Transverse colon (tissue), 4 donors: ENCODE results near the gene GALNT11. TPM values are rescaled to one million over a fixed set of nuclear protein-coding genes. Genes with fewer than 3 reads are reported as not detected.

ENCODE experiments used
- DNase-seq: peaks from one replicate; pipeline ENCODE4 v3.0.0-alpha.2; 2019
- H3K27ac ChIP-seq, 4 donors: fragments of 200-600 bp; sonication (generic); 2 replicates each; pipeline ENCODE4 v1.5.1; 2016 to 2018; ENCODE audit warnings: inconsistent platforms in 4 of 4
- H3K27me3 ChIP-seq: fragments of 200-600 bp; sonication (generic); 2 replicates; pipeline ENCODE4 v1.5.1; 2017; ENCODE audit warnings: inconsistent platforms
- H3K36me3 ChIP-seq, 4 donors: fragments of 200-600 bp; sonication (generic); 2 replicates each; pipeline ENCODE4 v1.5.1; 2017 to 2019; ENCODE audit warnings: inconsistent platforms in 4 of 4
- H3K4me1 ChIP-seq, 4 donors: fragments of 200-600 bp; sonication (generic); 2 replicates each; pipeline ENCODE4 v1.5.1; 2017 to 2020; ENCODE audit warnings: inconsistent platforms in 4 of 4
- H3K4me3 ChIP-seq, 4 donors: fragments of 200-600 bp; sonication (generic); 1 replicate in 1 of 4; 2 replicates in 3 of 4; pipeline versions ENCODE4 v1.5.1 to v1.6.1; 2017 to 2019; ENCODE audit warnings: inconsistent platforms in 4 of 4
- H3K9me3 ChIP-seq, 2 donors: fragments of 200-600 bp; sonication (generic); 2 replicates each; pipeline ENCODE4 v1.5.1; 2017 to 2019; ENCODE audit warnings: inconsistent platforms in 2 of 2
- EP300 ChIP-seq: sonication (generic); formaldehyde crosslinking; IDR thresholded peaks from one replicate; pipeline ENCODE4 v1.6.1; 2017; ENCODE audit warnings: antibody characterized with exemption, low read depth
- POLR2A ChIP-seq: fragments of 450-650 bp; IDR thresholded peaks from one replicate; pipeline ENCODE4 v1.6.1; 2016; ENCODE audit warnings: antibody characterized with exemption, mild to moderate bottlenecking, moderate library complexity
- POLR2AphosphoS5 ChIP-seq, 3 donors: sonication (generic); formaldehyde crosslinking; IDR thresholded peaks; one replicate each; pipeline ENCODE4 v1.6.1; 2016; ENCODE audit warnings: antibody characterized with exemption in 3 of 3
- WGBS, 2 donors: methylation state at CpG; one replicate each; pipeline ENCODE4 v1.1.5; 2018; ENCODE audit warnings: low coverage in 1 of 2; 5-methylcytosine and 5-hydroxymethylcytosine counted together
- in situ Hi-C, 4 donors: fragments of 200-750 bp; cut with MboI; loops; one replicate each; pipeline versions ENCODE4 v1.15.0 to v1.15.1; 2017; ENCODE audit warnings: low sequenced_read_pairs in 3 of 4, low pct_ligation_motif_present in 1 of 4, low pct_unique_long_range_greater_than_20kb in 1 of 4
- intact Hi-C: fragments of 100-400 bp; cut with DNase I; formaldehyde crosslinking; loops from one replicate; pipeline ENCODE4 v1.15.1; 2023; ENCODE audit warnings: low total_unique reads
- total RNA-seq, 4 donors: library from RNA; depleted of rRNA; stranded (reverse); fragments of >200 nt; gene quantifications; one replicate each; pipeline ENCODE4 v1.1.0, GENCODE V29; 2016
- TF ChIP-seq, protein P1 (sequence below), 5 experiments: fragments of 200-600 bp in 3 of 5; fragments of 450-650 bp in 2 of 5; sonication (generic) in 3 of 5; IDR thresholded peaks; 1 replicate in 2 of 5; 2 replicates in 3 of 5; pipeline ENCODE4 v1.5.1; 2016 to 2017; ENCODE audit warnings: antibody characterized with exemption in 5 of 5, inconsistent platforms in 3 of 5, mild to moderate bottlenecking in 2 of 5, moderate library complexity in 1 of 5

The GALNT11 gene
- total RNA-seq, 4 donors from 2014 or later: 14.7 to 36.2 (median 24.0) TPM

DNA sequence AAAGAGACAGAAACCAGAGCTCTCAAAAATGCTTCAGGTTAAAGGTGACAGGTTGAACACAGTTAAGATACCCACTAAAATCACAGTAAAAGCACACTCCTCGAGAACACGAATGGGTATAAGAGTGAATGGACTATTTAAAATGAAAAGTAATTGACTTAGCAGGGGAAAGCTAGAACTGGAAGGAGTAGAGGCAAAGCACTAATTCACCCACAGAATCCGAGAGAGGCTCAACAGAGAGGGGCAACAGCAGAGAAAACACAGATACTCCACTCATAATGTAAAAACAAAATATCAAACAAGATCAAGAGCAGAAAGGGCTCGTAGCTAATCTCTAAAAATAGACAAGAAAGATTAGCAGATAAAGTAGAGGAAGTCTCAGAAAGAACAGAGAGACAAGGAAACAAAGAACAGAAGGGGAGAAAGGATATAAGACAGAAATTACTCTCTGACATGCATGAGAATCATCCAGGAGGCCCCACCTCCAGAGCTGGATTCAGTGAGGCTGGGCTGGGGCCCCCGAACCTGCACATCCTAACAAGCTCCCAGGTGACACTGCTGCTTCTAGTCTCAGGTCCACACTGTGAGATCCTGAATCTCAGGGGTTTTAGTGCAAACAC lies 117.6 kb downstream of the GALNT11 start:
- no peak overlapping the region for H3K27ac ChIP-seq

DNA sequence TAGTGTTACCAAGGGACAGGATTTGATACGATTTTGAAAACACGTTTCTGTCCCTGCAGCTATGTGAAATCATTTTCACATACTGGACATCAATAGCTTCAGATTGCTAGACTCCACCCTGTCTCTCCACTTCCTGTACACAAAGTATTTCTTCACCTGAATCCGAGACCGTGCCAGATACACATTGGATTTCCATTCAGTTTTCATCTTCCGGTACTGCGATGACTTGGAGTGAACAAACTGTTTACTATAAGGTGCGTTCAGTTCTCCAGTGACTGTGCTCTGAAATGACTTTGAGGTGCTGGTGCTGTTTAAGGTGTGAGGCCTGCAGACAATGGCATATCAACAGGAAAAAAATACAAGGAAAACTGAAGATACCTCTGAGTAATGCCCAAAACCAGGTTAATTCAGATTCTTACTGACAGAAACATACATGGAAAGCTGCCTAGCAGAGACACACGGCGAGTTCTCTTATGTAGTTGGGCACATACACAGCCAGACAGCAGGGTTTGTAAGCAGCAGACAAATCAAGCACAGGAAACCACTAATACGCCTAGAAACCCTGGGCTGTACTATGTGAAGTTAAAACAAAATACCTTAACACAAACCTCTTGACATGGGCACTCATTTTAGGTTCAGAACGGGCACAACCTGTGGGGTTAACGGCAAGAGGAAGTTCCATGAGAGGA lies 119.2 kb downstream of the GALNT11 start:
- Histone ChIP-seq H3K4me3 (no peak overlapping the region), H3K27me3 (no peaks in the 10 kb centered on the region), H3K9me3 (no peaks in the 10 kb centered on the region), H3K27ac (no peak overlapping the region), H3K36me3 (peaks cover 0 to 48% (median 16%) of the 10 kb centered on the region in 4 donors), H3K4me1 (peaks cover 0 to 11% (median 0%) of the 10 kb centered on the region in 4 donors)
- DNase-seq: no peak
- intact Hi-C loops: loop anchor here (10.0 kb wide), 1 partner anchor 120 kb away; the partner anchor contains the start of gene GALNT11
- 83% methylated on average over 12 of the region's 12 CpGs; no CpG with 5 or more reads in 1 of the 2 donors for WGBS, 2 donors
- in situ Hi-C loops: no loop called here
- TF ChIP-seq POLR2AphosphoS5 (IDR thresholded peaks at IDR 0.05) (no peak), EP300 (no peak), POLR2A (no peak)
- TF ChIP-seq, protein P1, sequence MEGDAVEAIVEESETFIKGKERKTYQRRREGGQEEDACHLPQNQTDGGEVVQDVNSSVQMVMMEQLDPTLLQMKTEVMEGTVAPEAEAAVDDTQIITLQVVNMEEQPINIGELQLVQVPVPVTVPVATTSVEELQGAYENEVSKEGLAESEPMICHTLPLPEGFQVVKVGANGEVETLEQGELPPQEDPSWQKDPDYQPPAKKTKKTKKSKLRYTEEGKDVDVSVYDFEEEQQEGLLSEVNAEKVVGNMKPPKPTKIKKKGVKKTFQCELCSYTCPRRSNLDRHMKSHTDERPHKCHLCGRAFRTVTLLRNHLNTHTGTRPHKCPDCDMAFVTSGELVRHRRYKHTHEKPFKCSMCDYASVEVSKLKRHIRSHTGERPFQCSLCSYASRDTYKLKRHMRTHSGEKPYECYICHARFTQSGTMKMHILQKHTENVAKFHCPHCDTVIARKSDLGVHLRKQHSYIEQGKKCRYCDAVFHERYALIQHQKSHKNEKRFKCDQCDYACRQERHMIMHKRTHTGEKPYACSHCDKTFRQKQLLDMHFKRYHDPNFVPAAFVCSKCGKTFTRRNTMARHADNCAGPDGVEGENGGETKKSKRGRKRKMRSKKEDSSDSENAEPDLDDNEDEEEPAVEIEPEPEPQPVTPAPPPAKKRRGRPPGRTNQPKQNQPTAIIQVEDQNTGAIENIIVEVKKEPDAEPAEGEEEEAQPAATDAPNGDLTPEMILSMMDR (IDR thresholded peaks at IDR 0.05): no peak

More for the DNA sequence above, 117.6 kb downstream of the GALNT11 start:
- in situ Hi-C loops (no loop called here), intact Hi-C loops (loop anchor here (10.0 kb wide), 1 partner anchor 118 kb away; the partner anchor contains the start of gene GALNT11)
- no peak overlapping the region for H3K4me3 ChIP-seq
- H3K36me3 ChIP-seq: peaks cover 0 to 50% (median 16%) of the 10 kb centered on the region in 4 donors
- WGBS, 2 donors: 67 to 68% methylated on average over 4 to 5 of the region's 5 CpGs
- H3K9me3 ChIP-seq: no peaks in the 10 kb centered on the region
- TF ChIP-seq POLR2A (no peak), EP300 (no peak), POLR2AphosphoS5 (IDR thresholded peaks at IDR 0.05) (no peak)
- TF ChIP-seq, protein P1 (IDR thresholded peaks at IDR 0.05): no peak
- H3K4me1 ChIP-seq: peaks cover 0 to 11% (median 0%) of the 10 kb centered on the region in 4 donors
- H3K27me3 ChIP-seq: no peaks in the 10 kb centered on the region
- no peak for DNase-seq

DNA sequence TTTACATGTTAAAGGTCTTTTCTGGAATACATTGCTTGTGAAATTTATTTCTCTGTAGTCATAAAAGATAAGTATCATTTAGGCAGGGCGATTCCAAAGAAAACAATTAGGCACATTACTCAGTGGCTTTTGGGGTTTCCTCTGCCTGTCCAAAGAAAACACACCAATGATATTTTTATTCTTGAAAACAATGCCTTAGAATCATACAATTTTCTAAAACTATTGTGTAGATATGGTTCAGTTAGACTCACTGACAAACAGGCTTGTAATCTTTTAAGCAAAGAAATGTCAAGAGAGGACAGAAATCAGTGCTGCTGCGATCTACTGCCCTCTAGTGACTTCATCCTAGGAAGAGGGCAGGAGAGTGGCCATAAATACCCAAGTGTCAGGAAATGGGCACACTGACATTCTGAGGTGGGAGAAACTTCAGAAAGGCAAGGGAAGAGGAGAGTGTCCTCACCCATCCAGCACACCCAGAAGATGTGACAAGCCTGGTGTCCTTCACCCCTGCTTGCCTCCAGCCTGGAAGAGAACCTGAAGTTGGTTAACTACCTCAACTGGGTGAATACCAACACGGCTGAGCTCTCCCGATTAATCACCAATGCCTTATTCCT lies 120.5 kb downstream of the GALNT11 start:
- peaks cover 0 to 56% (median 21%) of the 10 kb centered on the region in 4 donors for H3K36me3 ChIP-seq

More for the DNA sequence above, 120.5 kb downstream of the GALNT11 start:
- intact Hi-C loops (loop anchor here (10.0 kb wide), 1 partner anchor 121 kb away; the partner anchor contains the start of gene GALNT11), in situ Hi-C loops (no loop called here)
- DNase-seq: peak; percentile 28
- no peak for TF ChIP-seq POLR2AphosphoS5 (IDR thresholded peaks at IDR 0.05)
- no peak for TF ChIP-seq EP300
- TF ChIP-seq, protein P1 (IDR thresholded peaks at IDR 0.05): peak; percentile 32 to 55 (median 53)
- no peak for TF ChIP-seq POLR2A
- Histone ChIP-seq H3K27me3 (no peaks in the 10 kb centered on the region), H3K9me3 (no peaks in the 10 kb centered on the region), H3K4me3 (no peak overlapping the region), H3K27ac (peak overlapping the region in 1 of 4 donors; percentile 14), H3K4me1 (peaks cover 0 to 11% (median 0%) of the 10 kb centered on the region in 4 donors)
- WGBS, 2 donors: 35 to 66% methylated on average over 2 to 4 of the region's 4 CpGs
